ENCODE measurements around the gene PRRC2A.

The PRRC2A gene

GRCh38 chr6:31622684-31623091 lies 2.2 kb downstream of the PRRC2A start:
- DNase-seq (ENCODE audit: low read depth in 2 of 2) = no peak

- DNase-seq (ENCODE audit: low read depth in 2 of 2) = no peak
These were observed 3.6 kb downstream of the PRRC2A start for GRCh38 chr6:31624070-31624469.

GRCh38 chr6:31626952-31627351 lies 6.4 kb downstream of the PRRC2A start:
- DNase-seq (ENCODE audit: low read depth in 2 of 2) = no peak

GRCh38 chr6:31627690-31628287 lies 7.3 kb downstream of the PRRC2A start:
- no peak for DNase-seq (ENCODE audit: low read depth in 2 of 2)

- DNase-seq (ENCODE audit: low read depth in 2 of 2) = no peak
These were observed 8.5 kb downstream of the PRRC2A start for GRCh38 chr6:31629014-31629413.

- no peak for DNase-seq (ENCODE audit: low read depth in 2 of 2)
These were observed 9.8 kb downstream of the PRRC2A start for GRCh38 chr6:31630177-31630934.

GRCh38 chr6:31631209-31631608 lies 10.7 kb downstream of the PRRC2A start:
- no peak for DNase-seq (ENCODE audit: low read depth in 2 of 2)

GRCh38 chr6:31631681-31632278 lies 11.3 kb downstream of the PRRC2A start:
- no peak for DNase-seq (ENCODE audit: low read depth in 2 of 2)

GRCh38 chr6:31632279-31632946 lies 11.9 kb downstream of the PRRC2A start:
- no peak for DNase-seq (ENCODE audit: low read depth in 2 of 2)

GRCh38 chr6:31633447-31633846 lies 12.9 kb downstream of the PRRC2A start:
- DNase-seq (ENCODE audit: low read depth in 2 of 2) = no peak

- DNase-seq (ENCODE audit: low read depth in 2 of 2) = no peak
These were observed 13.6 kb downstream of the PRRC2A start for GRCh38 chr6:31634131-31634530.

GRCh38 chr6:31634969-31635575 lies 14.6 kb downstream of the PRRC2A start:
- DNase-seq (ENCODE audit: low read depth in 2 of 2) = no peak

GRCh38 chr6:31636698-31637596 lies 16.4 kb downstream of the PRRC2A start:
- DNase-seq (ENCODE audit: low read depth in 2 of 2) = no peak

- no peak for DNase-seq (ENCODE audit: low read depth in 2 of 2)
These were observed 18.5 kb downstream of the PRRC2A start for GRCh38 chr6:31639043-31639442.

GRCh38 chr6:31639449-31639861 lies 18.9 kb downstream of the PRRC2A start:
- no peak for DNase-seq (ENCODE audit: low read depth in 2 of 2)

- no peak for DNase-seq (ENCODE audit: low read depth in 2 of 2)
These were observed 20.1 kb downstream of the PRRC2A start for GRCh38 chr6:31640612-31641011.

- no peak for DNase-seq (ENCODE audit: low read depth in 2 of 2)
These were observed 20.9 kb downstream of the PRRC2A start for GRCh38 chr6:31641370-31641769.

GRCh38 chr6:31642798-31643570 lies 22.5 kb downstream of the PRRC2A start:
- no peak for DNase-seq (ENCODE audit: low read depth in 2 of 2)

- no peak for DNase-seq (ENCODE audit: low read depth in 2 of 2)
These were observed 23.4 kb downstream of the PRRC2A start for GRCh38 chr6:31643818-31644454.

- no peak for DNase-seq (ENCODE audit: low read depth in 2 of 2)
These were observed 24.8 kb downstream of the PRRC2A start for GRCh38 chr6:31645325-31645724.
